Keratinocyte (primary cell): ENCODE data around the gene RAPGEF4.

ENCODE experiments used
- EZH2 ChIP-seq: IDR thresholded peaks from one replicate; pipeline ENCODE4 v1.6.1; 2012; ENCODE audit warnings: inconsistent platforms, mild to moderate bottlenecking, low read length, moderate library complexity
- TF ChIP-seq, protein P1 (sequence below), 3 experiments: IDR thresholded peaks in 1 of 3; conservative IDR thresholded peaks in 1 of 3; optimal IDR thresholded peaks in 1 of 3; 2 replicates in 2 of 3; 3 replicates in 1 of 3; pipeline versions ENCODE3 to v1.5.1; 2011; ENCODE audit warnings: low read length in 3 of 3, mild to moderate bottlenecking in 3 of 3, moderate library complexity in 2 of 3, control low read depth in 1 of 3, inconsistent platforms in 1 of 3; ENCODE audit not compliant: insufficient read depth in 2 of 3; ENCODE audit errors: extremely low read depth in 1 of 3

DNA sequence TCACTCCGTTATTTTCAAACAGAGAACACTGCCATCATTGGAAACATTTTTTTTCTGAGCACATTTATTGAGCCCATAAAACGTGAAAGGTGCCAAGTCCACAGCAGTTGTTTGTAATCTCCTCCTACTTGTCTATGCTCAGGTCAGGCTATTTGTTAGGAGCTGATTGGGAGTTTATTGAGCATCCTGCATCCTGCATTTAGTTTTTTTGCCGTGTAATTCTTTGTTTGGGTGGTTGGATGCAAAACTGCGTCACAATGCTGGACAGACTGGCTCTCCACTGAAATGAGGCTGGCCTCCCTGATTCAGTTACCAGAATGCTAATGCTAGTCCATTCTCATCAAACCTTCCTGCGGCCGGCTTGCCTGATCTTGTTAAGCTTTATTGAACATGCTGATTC lies 71.4 kb downstream of the RAPGEF4 start:
- TF ChIP-seq, protein P1, sequence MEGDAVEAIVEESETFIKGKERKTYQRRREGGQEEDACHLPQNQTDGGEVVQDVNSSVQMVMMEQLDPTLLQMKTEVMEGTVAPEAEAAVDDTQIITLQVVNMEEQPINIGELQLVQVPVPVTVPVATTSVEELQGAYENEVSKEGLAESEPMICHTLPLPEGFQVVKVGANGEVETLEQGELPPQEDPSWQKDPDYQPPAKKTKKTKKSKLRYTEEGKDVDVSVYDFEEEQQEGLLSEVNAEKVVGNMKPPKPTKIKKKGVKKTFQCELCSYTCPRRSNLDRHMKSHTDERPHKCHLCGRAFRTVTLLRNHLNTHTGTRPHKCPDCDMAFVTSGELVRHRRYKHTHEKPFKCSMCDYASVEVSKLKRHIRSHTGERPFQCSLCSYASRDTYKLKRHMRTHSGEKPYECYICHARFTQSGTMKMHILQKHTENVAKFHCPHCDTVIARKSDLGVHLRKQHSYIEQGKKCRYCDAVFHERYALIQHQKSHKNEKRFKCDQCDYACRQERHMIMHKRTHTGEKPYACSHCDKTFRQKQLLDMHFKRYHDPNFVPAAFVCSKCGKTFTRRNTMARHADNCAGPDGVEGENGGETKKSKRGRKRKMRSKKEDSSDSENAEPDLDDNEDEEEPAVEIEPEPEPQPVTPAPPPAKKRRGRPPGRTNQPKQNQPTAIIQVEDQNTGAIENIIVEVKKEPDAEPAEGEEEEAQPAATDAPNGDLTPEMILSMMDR (optimal IDR thresholded peaks at IDR 0.05 in 1 of 3, IDR thresholded peaks at IDR 0.05 in 1 of 3, conservative IDR thresholded peaks at IDR 0.05 in 1 of 3; ENCODE audit: extremely low read depth in 1 of 3, insufficient read depth in 2 of 3, low read length in 3 of 3): no peak
- TF ChIP-seq EZH2: no peak
